GM21360 (cell line): Measurements from ENCODE around the gene JUP.
"Not testable (repeated sequence)": the region's sequence is repeated elsewhere in the genome, so short reads cannot be mapped to it uniquely, and the experiment has no call there.

Source experiments
- ATAC-seq: cut with Tn5 transposase; IDR thresholded peaks from one replicate; pipeline ENCODE4 v1.9.1; 2021; ENCODE audit warnings: mild to moderate bottlenecking, moderate library complexity; ENCODE audit not compliant: unreplicated experiment

Gene JUP

DNA sequence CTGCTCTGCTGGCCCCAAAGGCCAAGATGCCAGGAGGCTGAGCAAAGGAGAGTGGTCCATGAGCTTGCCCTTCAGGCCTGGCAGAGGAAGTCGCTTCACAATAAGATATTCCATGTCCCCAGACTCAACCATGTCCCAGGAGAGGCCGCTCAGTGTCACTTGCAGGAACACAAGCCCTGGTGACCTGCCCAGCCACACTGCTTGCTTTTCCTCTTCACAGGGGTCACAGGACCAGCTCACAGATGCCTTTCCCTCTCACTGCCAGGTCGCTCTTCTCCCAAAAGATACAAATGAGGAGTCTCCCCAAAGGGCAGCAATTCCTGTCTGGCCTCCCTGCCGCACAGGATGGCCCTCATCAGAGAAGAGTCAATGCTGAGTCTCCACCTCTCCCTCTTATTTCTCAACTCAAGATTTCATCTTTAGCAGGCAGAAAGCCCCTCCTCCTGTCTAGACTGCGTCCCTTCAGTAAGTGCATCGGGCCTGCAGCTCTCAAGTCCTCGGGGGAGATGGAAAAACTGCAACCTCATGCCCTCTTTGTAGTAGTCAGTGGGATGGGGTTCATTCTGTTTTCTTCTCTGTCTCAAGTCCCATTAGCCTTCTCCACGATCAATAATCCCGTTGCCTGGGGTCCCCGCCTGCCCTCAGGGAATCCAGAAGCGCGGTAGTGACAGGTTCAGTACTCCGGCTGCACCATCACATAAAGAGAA is 5.0 kb downstream of the JUP start:
- ATAC-seq: no peak

DNA sequence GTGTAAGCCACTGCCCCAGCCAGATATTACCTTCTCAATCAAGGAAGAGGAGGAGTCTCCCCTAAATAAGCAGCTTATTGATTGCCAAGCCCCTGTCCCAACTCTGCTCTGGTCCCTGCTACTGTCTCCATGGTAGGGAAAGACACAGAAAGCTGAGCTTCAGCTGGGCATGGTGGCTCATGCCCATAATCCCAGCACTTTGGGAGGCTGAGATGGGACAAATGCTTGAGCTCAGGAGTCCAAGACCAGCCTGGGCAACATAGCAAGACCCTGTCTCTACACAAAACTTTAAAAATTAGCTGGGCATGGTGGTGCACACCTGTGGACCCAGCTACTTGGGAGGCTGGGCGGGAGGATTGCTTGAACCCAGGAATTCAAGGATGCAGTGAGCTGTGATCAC is 6.6 kb downstream of the JUP start:
- no peak for ATAC-seq

DNA sequence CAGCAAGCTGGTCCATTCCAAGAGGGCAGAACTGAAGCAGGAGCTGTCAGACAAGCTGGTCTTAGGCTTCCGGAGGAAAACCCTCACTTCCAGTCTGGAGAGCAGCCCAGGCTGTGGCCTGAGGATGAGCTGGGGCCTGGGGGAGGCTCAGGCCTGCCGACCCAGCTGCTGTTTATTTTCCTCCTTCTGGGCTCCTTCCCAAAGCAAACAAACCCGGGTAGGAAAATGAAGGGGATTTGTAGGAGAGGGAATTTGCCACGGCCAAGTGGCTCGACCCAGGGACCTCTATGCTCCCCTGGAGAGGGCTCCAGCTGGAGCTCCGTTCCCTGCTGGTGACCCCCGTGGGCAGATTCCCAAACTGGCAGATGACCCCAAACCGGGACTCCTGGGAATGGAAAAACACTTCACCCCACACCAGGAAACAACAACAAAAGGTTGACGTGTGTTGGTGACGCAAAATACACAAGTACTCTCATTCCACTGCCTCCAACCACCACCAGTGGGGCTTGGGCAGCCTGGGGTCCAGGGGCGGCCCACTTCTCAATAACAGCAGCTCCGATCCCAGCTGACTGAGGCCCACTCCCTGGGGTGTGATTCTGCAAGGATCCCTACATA is 8.8 kb downstream of the JUP start:
- ATAC-seq: no peak

GRCh38 chr17:41777157-41777573 is 9.3 kb downstream of the JUP start:
- ATAC-seq: no peak

GRCh38 chr17:41776262-41776900 is 10.1 kb downstream of the JUP start:
- not testable (repeated sequence) for ATAC-seq

DNA sequence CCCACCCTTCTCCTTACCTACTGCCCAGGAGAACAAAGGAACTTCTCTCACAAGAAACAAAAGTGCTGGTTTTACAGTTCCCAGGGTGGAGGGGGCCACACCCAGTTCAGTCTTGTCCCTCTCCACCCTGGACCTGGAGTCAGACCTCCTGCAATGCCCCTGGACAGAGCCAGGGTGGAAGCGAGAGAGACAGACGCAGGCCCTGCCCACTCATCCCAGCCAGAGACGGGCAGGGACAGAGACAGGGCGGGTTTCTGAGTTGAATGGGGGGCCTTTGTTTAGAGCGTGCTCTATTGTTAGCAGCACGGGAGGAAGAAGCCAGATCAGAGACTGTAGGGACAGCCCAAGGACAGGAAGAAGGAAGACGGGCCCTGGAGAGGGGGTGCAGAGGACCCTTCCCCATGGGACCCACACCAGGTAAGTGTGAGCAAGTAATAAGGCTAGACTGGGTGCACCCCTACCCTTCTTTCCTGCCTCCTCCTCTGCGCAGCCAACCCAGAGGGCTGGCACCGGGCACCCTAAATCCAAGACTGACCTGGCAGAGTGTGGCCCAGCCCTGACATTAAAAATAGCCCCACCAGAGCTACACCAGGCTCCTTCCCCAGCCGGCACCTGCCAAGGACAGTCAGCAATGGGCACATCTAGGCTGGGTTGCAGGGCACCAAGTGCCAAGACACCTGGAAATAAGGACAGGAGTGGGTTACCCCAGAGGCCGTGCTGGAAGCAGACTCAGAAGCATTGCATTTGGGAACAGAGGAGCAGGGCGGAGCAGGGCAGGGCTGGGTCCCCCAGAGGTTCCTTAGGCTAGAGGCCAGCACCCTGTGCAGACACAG is 10.9 kb downstream of the JUP start:
- ATAC-seq: no peak

DNA sequence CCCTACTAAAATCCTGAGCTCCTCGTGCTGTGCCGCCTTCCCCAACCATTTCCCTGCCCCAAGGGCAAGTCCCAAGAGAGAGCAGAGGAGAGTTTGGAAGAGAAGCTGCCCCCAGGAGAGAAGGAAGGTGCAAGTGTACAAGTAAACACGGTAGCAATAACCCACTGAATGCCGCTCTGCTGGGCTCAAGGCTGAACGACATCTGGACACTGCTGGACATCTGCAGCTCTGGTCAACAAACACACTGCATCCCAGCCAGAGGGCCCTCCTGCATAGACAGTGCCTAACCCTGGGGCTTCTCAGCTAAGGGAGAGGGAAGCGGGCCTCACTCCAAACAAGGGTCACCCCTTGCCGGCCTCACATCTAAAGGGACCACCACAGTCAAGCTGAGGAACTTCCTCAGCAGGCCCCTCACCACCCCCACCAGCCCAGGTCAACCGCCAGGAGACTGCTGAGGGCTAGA is 12.7 kb downstream of the JUP start:
- no peak for ATAC-seq

DNA sequence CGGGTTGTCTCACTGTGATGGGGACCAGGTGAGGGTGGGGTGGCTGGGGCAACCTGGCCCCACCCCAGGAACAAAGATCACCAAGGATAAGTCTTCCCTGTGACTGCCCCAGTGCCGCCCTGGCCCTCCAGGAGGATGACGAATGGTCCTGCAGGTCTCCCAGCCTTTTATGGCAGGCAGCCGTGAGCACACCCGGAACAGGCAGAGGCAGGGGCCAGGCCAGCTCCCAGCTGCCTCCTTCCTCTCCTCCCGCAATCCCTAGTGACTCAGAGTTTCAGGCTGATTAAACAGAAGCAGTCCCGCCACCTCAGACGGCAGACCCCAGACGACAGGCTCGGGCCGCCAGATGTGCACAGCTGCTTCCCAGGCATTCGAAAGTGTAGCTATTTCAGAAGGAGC is 13.3 kb downstream of the JUP start:
- ATAC-seq: no peak

DNA sequence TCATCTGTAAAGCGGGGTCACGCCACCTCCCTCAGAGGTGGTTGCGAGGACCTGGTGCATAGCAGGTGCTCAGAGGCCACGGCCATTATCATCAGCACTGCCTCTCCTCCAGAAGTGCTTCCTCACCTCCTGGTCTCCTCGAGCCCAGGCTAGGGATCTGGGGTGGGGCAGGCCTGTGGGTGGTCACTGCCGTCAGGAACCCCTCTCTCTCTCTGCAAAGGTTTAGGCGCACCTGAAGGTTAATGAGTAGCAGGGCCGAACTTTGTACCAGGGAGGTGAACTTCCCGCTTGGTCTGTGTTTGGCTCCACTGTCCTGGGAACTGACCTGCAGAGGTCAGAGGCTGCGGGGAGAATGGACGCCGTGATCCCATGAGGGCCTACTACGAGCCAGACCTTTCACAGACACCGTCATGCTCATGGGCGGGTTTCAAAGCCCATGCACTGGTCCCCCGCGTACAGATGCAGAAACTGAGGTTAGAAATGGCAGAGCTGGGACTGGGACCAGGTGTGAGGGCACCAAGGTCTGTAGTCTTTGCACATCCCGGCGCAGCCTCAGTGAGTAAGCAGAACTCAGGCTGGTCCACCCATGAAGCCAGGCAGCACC is 13.8 kb downstream of the JUP start:
- no peak for ATAC-seq

DNA sequence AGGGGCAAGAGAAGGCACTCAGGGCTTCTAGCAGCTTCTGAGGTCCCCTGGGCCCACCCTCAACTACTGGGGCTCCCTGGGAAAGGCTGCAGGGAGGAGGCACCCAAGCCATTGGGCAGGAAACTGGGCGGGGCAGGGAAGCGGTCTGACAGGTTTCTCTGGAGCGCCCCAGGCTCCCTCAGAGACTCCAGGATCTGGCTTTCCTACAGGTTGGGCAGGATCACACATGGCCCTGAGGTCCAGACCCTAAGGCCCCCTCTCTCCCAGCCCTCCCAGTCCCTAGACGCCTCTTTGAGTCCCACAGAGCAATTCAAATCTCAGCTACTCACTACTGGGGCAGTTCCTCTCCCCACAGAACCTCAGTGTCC is 14.3 kb downstream of the JUP start:
- ATAC-seq: no peak

- ATAC-seq: no peak
Observed at GRCh38 chr17:41771389-41772206, 14.9 kb downstream of the JUP start.

DNA sequence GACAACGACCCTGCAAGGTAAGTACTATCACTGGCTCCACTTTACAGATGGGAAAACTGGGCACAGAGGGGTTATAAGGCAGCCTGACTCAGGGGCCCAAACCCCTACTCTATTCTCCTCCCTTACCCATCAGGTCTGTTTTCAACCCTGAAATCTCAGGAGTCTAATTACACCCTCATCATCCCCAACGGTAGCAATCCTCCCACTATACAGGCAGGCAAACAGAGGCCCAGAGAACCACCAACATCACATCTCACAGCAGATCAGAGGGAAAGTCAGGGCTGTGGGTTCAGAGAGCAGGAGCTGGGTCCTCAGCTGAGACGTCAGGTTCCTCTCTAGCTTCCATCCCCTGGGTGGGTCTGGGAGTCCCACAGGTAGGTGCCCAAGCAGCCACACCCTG is 16.5 kb downstream of the JUP start:
- ATAC-seq: no peak

DNA sequence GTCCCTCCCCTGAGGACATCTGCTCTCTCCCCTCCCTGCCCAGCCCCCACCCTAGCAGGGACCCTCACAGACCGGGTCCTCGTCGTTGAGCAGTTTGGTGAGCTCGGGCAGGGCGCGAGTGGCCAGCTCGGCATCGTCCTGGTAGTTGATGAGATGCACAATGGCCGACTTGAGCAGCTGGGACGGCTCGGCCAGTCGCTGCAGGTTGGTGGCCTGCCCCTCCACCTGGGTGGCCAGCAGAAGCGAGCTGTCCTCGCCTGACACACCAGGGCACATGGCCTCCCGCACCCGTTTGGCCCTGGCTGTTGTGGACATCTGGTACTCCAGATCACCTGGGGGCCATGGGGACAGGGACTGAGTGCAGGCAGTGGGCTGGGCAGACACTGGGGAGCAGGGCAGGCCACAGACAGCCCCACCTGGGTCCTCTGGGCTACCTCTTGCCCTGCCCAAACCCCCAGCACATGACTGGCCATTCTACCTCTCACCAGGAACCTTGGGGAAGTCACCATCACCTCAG is 17.1 kb downstream of the JUP start:
- ATAC-seq: no peak

DNA sequence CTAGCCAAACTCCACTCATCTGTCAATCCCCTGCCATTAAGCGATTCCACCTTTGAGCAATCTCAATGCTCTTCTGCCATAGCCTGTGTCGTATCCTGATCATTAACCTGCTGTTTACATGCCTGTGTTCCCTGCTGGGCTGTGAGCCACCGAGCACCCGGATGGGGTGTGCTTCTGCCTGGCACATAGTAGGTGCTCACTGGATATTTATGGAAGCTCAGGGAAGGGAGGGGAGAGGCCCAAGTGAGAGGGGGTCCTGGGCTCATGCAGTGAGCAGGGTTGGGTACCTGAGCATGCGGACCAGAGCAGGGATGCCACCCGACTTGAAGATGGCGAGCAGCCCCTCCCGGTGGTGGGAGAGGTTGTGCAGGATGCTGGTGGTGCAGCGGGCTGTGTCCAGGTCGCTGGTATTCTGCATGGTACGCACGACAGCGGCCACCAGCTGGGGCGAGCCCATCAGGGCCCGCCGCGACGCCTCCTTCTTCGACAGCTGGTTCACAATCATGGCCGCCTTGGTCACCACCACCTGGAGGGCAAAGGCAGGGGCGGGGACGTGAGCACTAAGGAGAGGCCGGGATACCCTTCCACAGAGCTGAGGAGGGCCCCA is 17.7 kb downstream of the JUP start:
- ATAC-seq: no peak

DNA sequence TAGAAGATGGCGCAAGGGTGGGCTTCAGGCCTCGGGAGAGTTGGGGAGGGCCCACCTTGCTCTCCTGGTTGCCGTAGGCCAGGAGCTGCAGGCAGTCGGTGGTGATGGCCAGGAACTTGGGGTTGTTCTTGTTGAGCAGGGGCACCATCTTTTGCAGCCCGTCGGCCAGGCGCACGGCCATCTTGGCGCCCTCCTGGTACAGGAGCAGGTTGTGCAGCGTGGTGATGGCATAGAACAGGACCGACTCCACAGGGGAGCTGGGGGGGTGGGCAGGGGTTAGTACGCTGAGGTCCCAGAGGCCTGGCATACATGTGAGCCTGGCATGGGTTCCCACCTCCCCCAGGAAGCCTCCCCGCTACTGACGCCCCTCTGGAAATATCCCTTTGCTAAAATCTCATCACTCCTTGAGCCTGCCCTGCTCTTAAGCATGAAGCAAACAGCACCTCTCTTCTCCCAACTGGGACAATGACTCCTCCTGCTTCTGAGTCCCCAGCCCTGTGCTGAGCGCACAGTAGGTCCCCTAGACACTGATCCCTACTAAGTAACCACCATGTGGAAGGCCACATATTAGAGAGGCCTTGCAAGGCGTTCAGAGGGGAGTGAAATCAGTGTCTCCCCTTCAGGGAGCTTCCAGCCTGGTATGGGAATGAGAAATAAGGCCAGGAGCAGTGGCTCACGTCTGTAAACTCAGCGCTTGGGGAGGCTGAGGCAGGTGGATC is 19.0 kb downstream of the JUP start:
- ATAC-seq: no peak

GRCh38 chr17:41766135-41766534 is 20.4 kb downstream of the JUP start:
- ATAC-seq: no peak

GRCh38 chr17:41763327-41763726 is 23.2 kb downstream of the JUP start:
- ATAC-seq: no peak

- ATAC-seq: no peak
Observed at GRCh38 chr17:41762841-41763240, 23.7 kb downstream of the JUP start.

DNA sequence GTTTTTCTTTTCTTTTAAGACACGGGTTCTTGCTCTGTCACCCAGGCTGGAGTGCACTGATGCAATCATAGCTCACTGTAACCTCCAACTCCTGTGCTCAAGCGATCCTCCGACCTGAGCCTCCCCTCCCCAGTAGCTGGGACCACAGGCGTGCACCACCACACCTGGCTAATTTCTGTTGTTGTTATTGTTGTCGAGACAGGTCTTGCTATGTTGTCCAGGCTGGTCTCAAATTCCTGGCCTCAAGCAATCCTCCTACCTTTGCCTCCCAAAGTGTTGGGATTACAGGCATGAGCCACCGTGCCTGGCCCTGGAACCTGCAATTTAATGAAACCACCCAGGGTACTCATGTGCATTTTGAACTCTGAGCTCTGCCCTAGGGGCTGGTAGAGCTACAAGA is 24.1 kb downstream of the JUP start:
- ATAC-seq: no peak
